Measurements from ENCODE around the gene FUCA1.
"Not testable (repeated sequence)": the region's sequence is repeated elsewhere in the genome, so short reads cannot be mapped to it uniquely, and the experiment has no call there.

Gene FUCA1

GRCh38 chr1:23867895-23868556, at the start of gene FUCA1:
Gene FUCA1 (minus strand): TSS chr1:23868290. CDS start chr1:23868286, 4 bp downstream.
- peak; percentile 93 for DNase-seq

DNA sequence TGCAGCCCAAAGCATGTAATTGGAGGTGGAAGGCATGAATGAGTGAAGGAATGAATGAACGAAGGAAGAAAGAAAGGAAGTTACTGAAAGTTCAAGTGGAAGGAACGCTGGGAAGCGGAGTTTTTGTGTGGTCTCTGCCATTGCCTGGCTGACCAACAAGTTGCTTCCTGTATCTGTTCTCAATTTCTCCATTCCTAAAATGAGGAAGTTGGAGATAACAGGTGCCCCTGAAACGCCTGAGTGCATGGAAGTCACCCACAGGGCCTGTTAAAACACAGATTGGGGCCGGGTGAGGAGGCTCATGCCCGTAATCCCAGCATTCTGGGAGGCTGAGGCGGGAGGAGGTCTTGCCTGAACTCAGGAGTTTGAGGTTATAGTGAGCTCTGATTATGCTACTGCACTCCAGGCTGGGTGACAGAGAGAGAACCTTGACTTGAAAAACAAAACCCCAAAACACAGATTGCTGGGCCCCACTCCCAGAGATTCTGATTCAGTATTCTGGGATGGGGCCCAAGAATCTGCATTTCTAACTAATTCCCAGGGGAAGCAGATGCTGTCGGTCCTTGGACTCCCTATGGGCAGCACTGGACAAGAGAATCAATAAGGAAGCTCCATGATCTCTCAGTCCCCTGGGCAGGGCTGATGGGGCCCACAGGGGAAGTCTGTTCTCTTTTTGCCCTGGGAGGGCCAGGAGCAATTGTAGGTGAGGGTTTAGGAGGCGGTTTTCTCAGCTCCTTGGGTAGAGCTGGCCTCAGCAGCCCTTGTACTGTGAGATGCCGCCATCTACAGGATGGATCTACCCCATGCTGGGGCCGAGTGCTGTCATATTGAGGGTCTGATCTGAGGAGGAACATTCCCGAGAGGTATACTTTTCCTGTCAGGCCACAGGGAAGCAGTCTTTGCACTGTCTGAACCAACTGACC, 48.4 kb upstream of the FUCA1 start:
- DNase-seq = peak; percentile 58

GRCh38 chr1:23915466-23915865, 47.4 kb upstream of the FUCA1 start:
- no peak for DNase-seq

DNA sequence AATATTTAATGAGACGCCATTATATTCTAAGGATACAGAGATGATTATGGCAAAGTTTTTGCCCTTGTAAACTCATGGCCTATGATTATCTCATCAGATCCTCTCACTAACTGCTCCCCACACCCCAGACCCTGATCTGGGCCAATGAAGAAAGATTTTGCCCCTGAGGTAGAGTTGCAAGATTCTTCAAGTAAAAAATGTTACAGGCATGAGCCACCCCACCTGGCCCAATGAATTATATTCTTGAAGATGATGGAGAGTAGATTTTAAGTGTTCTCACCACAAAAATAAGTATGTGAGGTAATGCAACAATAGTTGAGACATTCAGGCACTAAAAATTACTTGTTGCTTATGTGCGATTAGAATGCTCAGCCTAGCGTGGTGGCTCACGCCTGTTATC, 46.8 kb upstream of the FUCA1 start:
- DNase-seq = no peak

DNA sequence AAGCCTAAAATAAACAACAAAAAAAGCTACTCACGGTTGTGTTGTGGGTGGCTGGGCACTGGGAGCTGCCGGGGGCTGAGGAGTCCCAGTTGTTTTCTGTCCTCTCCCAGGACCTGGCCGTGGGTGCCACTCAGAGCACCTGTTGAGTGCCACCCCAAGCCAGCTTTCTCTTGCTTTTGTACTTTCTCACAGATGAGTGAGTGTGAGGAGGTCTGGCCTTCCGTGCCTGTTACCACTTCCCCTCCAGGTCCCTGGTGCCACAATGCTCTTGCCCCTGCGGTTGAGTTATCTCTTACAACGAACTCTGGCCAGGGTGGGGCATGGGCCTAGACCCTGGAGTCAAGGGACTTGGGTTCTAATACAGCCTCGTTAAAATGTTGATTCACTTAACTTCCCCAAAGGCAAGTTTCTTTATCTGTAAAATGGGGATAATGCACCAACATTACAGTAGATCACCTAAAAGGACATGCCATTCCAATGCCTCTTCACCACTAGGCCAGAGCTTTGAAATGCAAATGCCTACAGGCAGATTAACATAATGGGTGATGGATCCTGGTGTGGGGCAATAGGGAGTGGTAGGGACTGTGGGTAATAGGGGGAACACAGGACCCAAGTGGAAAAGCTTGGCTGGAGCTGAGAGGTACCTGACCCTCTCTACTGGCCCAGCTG, 45.3 kb upstream of the FUCA1 start, which contains the start of gene CNR2:
Gene CNR2, minus strand, starts transcription at position 151 of the 669 bp plus-strand sequence. CDS start 37,745 bp downstream, outside the sequence.
- DNase-seq = no peak

DNA sequence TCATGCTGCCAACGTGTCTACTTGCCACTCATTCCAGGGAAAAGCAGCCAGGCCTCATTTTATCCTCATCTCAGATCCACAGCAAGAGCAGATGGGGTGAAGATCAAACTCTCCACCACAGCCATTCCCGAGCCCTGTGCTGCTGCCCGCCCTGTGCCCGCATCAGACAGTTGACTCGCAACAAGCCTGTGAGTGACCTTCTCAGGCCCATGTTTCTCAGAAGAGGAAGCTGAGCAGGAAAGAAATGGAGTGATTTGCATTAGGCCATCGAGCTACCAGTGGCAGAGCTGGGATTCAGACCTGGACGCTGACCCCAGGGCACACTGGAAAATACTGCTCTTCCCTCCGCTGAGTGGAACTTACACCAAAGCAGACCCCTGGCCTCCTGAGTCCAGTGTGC, 43.8 kb upstream of the FUCA1 start:
- no peak for DNase-seq

GRCh38 chr1:23910553-23911246, 42.6 kb upstream of the FUCA1 start:
- no peak for DNase-seq

DNA sequence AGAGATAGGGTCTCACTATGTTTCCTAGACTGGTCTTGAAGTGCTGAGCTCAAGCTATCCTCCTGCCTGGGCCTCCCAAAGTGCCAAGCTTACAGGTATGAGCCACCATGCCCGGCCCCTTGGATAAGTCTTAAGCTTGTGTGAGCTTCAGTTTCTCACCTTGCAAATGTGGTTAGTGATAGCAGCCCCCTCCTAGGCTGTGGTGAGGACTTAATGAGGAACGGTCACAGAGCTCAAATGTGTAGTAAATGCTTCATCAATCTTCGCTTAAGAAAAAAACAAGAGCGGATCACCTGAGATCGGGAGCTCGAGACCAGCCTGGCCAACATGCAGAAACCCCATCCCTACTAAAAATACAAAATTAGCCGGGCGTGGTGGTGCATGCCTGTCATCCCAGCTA, 42.1 kb upstream of the FUCA1 start:
- no peak for DNase-seq

DNA sequence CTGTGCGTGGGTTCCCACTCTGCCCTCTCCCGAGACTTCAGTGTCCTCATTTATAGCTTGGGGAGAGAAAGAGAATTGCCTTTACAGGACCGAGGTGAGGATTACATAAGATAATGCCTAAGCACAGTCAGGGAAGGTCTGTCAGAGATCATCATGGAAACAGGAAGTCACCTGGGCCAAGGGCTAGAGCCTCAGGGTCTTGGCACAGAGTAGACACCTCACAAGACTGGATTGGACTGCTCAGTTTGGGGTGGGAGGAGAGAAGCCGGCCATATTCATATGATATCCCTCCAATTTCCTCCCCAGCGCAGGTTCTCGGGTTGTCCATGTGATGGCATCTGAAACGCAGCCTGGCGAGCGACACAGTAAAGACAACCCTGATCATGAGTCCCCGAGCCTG, 41.3 kb upstream of the FUCA1 start:
- DNase-seq = no peak

- no peak for DNase-seq
These were observed 40.6 kb upstream of the FUCA1 start for GRCh38 chr1:23908453-23909341.

DNA sequence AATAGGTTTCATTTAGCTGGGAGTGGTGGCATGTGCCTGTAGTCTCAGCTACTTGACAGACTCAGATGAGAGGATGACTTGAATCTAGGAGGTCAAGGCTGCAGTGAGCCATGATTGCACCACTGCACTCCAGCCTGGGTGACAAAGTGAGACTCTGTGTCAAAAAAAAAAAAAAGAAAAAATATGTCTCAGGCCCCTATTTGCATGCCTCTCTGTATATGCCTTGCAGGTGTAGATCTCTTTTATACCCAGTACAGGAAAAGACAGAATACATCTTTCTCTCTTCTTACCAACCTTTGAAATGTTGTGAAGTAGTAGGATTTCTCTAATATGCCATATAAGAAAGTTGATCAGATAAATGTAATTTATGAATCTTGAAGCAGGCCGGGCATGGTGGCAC, 38.6 kb upstream of the FUCA1 start:
- DNase-seq = no peak

- no peak for DNase-seq
These were observed 37.5 kb upstream of the FUCA1 start for GRCh38 chr1:23905461-23906025.

DNA sequence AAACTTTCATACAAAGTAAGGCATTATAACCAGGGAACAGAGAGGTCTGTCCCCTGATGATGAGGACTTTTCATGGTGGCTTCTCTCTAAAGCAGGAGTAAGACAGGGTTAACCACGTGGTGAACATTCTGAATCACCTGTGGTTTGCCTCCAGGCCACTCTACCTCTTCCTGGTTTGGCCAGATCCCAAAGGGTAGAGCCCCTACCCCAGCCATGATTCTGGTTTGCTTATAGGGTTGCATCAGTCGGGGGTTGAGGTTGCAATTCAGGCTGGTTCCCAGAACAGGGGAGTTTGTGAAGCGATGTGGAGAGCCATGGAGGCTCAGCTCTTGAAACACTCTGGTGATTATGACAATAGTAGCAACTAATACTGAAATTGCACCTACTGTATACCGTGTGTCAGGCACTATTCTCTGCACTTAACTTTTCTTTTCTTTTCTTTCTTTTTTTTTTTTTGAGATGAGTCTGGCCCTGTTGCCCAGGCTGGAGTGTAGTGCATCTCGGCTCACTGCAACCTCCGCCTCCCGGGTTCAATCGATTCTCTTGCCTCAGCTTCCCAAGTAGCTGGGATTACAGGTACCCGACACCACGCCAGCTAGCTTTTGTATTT, 36.8 kb upstream of the FUCA1 start:
- DNase-seq = no peak

DNA sequence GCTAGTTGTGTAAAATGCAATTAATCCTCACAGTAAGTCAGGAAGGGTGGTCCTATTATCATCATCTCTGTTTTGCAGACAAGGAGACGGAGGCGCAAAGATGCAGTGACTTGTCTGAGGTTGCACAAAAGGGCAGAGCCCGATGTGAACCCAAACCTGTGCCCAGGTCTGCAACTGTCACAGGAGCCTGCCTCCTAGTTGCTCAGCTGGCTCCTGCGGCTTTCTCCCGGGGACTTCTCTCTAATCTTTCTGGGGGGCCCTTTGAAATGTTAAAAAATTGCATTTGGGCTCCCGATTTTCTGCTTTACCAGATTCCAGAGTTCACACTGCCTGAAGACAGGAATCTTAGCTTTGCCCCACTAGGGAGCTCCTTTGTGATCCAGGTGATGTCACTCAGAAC, 35.7 kb upstream of the FUCA1 start:
- no peak for DNase-seq

GRCh38 chr1:23902321-23903278, 34.5 kb upstream of the FUCA1 start:
- DNase-seq = no peak

GRCh38 chr1:23900017-23900416, 31.9 kb upstream of the FUCA1 start:
- DNase-seq = not testable (repeated sequence)

DNA sequence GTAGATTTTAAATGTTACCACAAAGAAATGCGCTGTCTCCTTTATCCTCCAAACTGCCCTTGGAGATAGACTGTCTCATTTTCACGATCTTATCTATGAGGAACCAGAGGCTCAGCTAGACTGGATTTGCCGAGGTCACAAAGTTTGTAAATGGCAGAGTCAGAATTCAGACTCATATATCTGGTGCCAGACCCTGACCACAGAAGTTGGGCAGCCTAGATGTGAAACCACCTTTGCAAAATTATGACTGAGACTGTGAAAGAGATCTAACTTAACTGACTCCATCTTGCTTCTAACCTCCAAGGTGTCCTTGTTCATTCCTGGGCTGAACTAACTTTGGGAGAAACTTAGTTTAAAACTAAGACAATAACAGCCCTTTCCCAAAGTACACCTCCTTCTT, 31.0 kb upstream of the FUCA1 start:
- DNase-seq = no peak

DNA sequence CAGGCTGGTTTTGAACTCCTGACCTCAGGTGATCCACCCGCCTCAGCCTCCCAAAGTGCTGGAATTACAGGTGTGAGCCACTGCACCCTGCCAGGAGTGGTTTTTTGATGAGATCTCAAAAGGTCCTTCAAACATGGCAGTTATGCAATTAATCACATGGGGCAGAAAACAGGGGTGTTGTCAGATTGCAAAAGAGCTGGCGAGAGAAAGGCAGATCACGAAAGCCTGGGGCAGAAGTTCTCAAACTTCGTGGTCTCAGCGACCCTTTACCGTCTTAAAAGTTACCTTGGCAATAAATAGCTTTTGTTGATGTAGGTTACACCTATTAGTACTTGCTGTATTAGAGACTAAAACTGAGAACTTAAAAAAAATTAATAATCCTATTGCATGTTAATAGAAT, 29.0 kb upstream of the FUCA1 start:
- DNase-seq = no peak

- DNase-seq = no peak
These were observed 28.4 kb upstream of the FUCA1 start for GRCh38 chr1:23896491-23896890.

DNA sequence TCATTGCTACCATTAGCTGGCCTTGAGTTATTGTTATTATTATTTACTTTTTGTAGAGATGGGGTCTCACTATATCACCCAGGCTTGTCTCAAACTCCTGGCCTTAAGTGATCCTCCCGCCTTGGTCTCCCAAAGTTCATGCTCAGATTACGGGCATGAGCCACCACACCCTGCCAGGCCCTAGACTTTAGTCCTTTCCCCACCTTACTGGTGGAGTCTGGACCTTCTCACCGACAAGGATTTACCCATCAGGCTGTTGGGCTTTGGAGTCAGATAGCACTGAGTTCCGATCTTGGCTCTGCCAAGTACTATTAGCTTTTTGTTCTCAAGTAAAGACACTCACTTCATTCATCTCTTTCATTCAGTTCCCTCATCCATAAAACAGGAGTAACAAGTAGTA, 27.9 kb upstream of the FUCA1 start:
- DNase-seq = no peak

Data from left hindlimb (tissue), 1 donor.